HG03066 (cell line): ENCODE data around the gene TSPAN31.

ENCODE experiments used
- ATAC-seq: cut with Tn5 transposase; IDR thresholded peaks from one replicate; pipeline ENCODE4 v1.9.1; 2021; ENCODE audit warnings: low read depth; ENCODE audit not compliant: unreplicated experiment

Gene TSPAN31

DNA sequence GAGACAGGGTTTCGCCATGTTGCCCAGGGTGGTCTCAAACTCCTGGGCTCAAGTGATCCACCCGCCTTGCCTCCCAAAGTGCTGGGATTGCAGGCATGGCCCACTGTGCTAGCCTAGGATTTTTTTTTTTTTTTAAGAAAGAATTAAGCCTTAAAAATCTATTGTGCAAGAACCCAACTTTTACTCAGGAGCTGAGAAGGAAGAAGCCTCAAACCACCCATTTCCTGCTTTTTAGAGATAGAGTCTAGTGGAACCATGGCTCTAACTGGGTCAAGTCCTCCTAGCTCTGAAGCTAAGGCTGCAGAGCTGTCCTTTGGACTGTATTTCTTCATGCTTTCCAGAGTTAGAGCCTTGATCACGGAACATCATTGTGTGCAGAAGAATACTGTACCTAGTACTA lies 36.4 kb downstream of the TSPAN31 start:
- ATAC-seq, result no peak

GRCh38 chr12:57781801-57782200 lies 37.0 kb downstream of the TSPAN31 start:
- ATAC-seq, result no peak

GRCh38 chr12:57782243-57782607 lies 37.4 kb downstream of the TSPAN31 start:
- ATAC-seq, result no peak

DNA sequence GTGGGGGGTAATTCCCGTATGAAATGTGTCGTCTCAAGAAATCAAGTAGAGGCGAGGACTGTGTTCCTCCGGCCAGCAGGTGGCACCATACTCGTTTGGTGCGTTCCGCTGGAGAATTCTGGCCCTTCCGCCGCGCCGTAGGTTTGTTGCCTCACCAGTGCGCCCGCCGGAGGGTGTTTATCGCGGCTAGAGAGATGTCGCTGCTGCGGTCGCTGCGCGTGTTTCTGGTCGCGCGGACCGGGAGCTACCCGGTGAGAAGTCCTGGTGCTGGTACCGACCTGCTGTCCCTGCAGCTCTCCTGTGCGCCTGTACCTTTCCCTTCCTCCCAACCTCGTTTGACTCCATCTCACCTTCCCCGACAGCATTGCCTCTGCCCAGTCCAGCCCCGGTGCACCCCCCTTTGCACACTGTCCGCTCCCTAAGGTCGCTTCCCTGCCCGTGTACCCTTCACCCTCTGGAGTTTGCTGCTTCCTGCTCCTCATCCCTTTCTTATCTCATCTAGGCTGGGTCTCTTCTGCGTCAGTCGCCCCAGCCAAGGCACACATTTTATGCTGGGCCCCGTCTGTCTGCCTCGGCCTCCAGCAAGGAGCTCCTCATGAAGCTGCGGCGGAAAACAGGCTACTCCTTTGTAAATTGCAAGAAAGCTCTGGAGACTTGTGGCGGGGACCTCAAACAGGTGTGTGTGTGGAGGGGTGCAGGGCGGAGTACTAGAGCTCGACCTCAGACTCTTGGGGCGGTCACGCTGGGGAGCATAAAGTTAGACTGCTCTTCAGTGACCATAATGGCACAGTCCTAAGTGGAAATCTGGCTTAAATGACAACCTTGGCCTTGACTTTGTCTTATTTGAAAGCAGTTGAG lies 38.0 kb downstream of the TSPAN31 start, which contains the start of gene TSFM:
TSFM (plus strand) TSS at position 180 of the 858 bp plus-strand sequence; CDS start at position 195, 15 bp downstream.
- peak; percentile 86 for ATAC-seq

DNA sequence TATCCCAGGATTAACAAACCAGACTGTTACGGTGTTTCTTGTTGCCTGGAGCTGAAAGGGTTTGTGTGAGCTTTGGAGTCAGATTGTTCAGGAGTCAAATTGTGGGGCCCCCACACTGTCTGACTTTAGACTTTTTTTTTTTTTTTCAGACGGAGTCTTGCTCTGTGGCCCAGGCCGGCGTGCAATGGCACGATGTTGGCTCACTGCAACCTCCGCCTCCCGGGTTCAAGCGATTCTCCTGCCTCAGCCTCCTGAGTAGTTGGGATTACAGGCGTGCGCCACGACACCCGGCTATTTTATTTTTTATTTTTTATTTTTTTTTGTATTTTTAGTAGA lies 38.6 kb downstream of the TSPAN31 start:
- ATAC-seq, result no peak

- ATAC-seq, result no peak
Measured at GRCh38 chr12:57783861-57784260, 39.0 kb downstream of the TSPAN31 start.

DNA sequence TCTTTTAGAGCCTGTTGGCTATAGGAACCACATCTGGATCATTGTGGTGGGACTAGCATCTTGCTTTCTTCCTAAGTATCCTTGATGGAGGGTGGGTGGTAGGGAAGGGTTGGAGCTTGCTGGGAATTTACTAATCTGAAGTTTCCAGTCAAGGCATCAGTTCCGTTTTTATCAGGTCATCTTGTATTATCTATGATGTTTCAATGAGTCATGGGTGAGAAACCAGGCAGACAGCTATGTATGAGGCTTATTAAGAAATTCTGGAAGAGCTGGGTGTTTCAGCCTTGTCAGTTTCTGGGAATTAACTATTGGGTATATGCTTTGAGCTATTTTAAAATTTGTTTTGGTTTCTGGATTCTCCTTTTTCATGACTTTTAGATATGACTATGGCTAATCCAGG lies 49.1 kb downstream of the TSPAN31 start:
- ATAC-seq, result no peak

GRCh38 chr12:57795354-57795753 lies 50.5 kb downstream of the TSPAN31 start:
- no peak for ATAC-seq

DNA sequence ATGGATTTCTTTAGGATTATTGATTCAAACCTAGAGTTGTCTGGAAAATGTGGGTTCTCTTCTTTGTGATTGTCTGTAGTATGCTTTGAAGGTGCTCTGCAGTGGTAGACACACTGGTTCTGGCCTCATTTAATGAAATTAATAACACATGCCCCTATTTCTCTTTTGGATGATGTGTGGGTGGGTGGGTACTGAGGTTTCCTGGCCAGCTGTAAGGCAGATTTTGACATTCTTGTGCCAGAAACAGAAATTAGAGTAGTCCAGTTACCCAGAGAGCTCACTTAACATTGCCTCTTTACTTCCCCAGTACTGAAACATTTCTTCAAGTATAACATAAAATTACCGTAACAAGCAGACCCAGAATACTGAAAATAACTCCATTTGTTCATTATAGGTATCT lies 52.2 kb downstream of the TSPAN31 start:
- ATAC-seq, result no peak

DNA sequence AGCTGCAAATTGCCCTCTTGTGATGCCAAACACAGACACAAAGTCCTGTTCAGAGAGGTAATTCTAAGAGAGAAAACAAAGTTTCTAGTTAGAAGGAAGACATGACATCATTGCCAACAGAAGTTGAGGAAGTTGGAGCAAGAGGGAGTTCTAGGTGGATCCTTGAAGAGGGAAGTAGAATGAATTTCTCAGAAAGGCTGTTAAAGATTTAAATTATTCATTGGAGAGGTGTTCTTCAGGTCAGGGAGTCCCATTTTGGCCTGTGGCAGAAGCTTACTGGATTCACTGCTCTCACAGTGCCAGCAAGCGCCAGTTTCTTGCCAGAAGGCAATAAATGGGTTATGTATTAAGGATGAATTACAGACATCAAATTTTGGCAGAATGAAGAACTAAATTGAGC lies 53.1 kb downstream of the TSPAN31 start:
- no peak for ATAC-seq
